NCI-H1092 (cell line): Measurements from ENCODE around the gene ZNF276.
"Not testable (repeated sequence)": the region's sequence is repeated elsewhere in the genome, so short reads cannot be mapped to it uniquely, and the experiment has no call there.

ENCODE experiments used
- DNase-seq: peaks from one replicate; lab custom pipeline; 2025; lab: John Stamatoyannopoulos, UW

The ZNF276 gene, protein sequence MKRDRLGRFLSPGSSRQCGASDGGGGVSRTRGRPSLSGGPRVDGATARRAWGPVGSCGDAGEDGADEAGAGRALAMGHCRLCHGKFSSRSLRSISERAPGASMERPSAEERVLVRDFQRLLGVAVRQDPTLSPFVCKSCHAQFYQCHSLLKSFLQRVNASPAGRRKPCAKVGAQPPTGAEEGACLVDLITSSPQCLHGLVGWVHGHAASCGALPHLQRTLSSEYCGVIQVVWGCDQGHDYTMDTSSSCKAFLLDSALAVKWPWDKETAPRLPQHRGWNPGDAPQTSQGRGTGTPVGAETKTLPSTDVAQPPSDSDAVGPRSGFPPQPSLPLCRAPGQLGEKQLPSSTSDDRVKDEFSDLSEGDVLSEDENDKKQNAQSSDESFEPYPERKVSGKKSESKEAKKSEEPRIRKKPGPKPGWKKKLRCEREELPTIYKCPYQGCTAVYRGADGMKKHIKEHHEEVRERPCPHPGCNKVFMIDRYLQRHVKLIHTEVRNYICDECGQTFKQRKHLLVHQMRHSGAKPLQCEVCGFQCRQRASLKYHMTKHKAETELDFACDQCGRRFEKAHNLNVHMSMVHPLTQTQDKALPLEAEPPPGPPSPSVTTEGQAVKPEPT

DNA sequence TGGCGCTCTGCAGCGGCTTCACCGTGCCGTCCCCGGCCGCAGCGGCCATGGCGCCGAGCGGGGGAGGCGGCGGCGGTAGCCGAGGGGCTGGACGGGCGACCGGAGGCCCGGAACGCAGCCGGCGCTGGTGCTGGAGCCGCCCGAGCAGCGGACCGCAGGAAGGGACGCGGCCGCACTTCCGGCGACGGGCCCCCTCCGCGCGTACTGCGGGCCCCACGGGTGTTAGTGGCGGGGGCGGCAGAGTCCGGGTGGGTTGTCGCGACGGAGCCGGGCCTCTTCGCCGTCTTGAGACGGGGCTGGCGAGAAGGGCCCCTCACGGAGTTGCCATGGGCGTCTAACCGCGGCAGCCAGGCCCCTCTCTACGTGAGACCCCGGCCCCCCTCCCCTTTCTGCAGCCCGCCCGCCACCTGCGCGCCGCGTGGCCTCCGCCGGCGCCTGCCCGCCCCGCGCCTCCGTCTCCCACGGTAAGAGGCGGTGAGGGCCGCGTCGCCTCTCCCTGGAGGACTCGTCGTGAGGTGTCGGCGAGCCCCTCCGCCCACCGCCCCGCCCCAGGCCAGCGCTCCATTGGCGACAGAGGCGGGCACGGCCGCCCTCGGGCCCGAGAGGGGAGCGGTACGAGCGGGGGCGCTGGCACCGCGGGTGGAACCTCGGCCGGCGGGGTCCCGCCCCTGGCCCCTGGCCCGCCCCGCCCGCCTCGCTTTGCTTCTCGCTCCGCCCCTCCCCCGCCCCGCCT lies at the start of gene ZNF276, which contains the start of gene VPS9D1:
ZNF276 (plus strand) TSS at position 725 of the 733 bp plus-strand sequence. CDS start 104 bp downstream, outside the sequence.
VPS9D1 (minus strand) TSS at position 86 of the 733 bp plus-strand sequence; CDS start at position 49, 37 bp downstream.
- DNase-seq = peak; percentile 77

GRCh38 chr16:89671565-89671964 lies 49.8 kb upstream of the ZNF276 start:
- not testable (repeated sequence) for DNase-seq

DNA sequence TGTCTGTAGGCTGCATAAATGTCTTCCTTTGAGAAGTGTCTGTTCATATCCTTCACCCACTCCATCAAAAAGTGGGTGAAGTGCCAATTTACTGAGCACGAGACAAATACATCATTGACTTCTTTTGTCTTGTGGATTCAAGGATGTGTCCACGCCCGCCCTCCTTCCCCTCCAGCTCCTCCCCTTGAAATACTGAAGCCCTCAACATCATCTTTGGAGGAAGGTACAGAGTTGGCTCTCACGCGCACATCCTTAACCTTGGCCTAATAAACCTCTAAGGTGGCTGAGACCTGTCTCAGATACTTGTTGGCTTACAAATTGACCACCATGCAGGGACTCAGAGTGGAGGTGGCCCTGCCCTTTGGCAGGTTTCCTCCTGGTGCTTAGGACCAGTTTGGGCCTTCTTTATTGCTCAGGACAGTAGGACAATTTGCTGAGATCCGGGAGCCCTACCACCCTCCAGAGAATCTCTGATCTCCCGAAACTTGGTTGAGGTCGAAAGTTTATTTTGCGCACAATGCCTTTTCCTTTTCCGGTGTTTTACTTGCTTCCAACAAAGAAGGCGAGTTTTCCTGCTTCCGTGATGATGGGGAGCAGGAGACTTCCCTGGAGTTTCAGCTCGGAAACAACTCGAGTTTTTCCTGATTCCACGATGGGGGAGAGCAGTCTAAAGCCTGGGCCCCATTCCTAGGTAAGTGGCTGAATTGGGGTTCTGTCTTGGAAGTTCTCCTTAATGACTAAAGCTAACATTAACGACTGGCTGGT lies 49.0 kb upstream of the ZNF276 start:
- DNase-seq = no peak

- no peak for DNase-seq
These were observed 43.1 kb upstream of the ZNF276 start for GRCh38 chr16:89678258-89678657.

DNA sequence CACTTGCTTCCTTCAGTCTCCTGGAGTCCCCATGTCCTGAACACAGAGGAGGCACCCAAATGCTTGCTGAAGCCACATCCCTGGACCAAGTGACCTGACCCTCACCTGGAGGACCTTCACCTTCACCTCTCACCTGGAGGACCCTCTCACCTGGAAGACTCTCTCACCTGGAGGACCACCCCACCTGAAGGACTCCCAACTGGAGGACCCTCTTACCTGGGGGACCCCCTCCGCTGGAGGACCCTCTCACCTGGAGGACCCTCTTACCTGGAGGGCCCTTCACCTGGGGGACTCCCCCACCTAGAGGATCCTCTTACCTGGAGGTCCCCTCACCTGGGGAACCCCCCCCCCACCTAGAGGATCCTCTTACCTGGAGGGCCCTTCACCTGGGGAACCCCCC lies 35.4 kb upstream of the ZNF276 start:
- DNase-seq = no peak

GRCh38 chr16:89686520-89687091 lies 34.7 kb upstream of the ZNF276 start, which contains the start of gene CDK10:
CDK10 (plus strand) TSS chr16:89686689; CDS start chr16:89686711, 22 bp downstream.
- DNase-seq = peak; percentile 93

DNA sequence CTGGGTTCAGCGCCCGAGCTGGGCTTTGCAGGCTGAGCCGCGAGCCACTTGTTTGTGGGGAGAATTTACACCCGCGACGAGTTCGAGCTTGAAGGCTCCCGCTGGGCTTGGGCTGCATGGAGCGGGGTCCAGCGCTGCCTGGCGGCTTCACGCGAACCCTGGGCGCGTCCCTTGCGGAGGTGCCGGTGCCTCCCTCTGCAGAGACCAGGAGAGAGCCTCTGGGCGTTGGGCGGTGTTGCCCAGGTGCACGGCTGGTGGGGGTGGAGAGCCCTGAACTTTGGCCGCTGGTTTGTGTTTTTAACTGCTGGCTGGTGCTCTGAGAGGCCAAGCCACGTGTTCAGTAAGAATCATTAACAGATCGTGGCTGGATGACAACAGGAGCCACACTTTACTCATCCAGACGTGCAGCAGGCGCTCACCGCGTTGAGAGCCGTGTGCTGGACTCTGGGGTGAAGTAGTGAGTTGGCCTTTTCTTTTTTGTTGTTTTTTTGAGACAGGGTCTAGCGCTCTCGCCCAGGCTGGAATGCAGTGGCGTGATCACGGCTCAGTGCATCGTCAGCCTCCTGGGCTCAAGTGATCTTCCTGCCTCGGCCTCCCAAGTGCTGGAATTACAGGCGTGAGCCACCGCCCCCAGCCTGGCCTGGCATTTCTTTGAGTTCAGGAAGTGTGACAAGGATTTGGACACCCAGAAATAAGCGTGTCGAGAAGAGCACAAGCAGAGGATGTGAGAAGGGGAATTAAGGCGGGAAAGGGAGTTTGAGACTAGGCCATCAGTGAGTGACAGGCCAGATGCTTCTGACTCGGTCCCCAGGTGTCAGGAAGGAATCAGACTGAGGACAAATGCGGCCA lies 34.0 kb upstream of the ZNF276 start:
- DNase-seq = no peak

- DNase-seq = no peak
These were observed 32.9 kb upstream of the ZNF276 start for GRCh38 chr16:89688395-89688794.

- DNase-seq = no peak
These were observed 32.2 kb upstream of the ZNF276 start for GRCh38 chr16:89689142-89689541.

- not testable (repeated sequence) for DNase-seq
These were observed 31.7 kb upstream of the ZNF276 start for GRCh38 chr16:89689621-89690020.

GRCh38 chr16:89690392-89690901 lies 30.9 kb upstream of the ZNF276 start:
- no peak for DNase-seq

DNA sequence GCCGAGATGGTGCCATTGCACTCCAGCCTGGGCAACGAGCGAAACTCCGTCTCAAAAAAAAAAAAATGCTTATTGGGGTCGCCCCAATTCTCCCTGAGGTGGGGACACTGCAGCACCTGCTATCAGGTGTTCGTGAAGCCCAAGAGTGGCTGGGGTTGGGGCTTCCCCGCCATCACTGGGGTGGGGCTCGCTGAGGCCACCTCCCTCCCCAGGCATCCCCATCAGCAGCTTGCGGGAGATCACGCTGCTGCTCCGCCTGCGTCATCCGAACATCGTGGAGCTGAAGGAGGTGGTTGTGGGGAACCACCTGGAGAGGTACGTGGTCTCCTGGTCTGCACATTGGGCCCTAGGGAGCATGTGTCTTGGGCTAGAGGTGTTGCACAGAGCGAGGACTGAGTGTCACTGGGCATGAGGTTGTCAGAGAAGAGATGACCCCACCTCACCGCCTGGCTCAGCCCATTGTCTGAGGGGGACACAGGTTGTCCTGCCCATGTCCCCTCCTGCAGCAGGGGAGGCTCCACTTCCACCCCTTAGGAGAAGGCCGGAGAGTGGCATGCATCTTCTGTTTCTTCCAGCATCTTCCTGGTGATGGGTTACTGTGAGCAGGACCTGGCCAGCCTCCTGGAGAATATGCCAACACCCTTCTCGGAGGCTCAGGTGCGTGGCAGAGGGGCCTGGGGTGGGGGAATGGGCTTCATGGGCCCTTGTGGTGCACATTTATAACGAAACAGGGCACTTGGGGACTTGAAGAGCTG lies 29.9 kb upstream of the ZNF276 start:
- no peak for DNase-seq

DNA sequence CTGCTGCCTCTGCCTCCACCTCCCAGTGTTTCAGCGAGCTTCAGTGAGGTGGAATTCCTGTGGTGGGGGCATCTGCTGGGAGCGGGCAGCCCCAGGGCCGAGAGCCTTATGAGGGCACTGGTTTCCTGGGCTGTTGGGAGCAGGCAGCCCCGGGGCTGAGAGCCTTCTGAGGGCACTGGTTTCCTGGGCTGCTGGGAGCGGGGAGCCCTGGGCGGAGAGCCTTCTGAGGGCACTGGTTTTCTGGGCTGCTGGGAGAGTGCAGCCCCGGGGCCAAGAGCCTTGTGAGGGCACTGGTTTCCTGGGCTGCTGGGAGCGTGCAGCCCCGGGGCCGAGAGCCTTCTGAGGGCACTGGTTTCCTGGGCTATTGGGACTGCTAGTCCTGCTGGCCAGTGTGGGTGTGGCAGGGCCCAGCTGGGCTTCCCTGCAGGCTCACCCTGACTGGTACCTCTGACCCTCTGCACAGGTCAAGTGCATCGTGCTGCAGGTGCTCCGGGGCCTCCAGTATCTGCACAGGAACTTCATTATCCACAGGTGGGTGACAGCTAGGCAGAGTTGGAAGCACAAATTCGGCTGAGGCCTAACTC lies 29.3 kb upstream of the ZNF276 start:
- DNase-seq = no peak

GRCh38 chr16:89693289-89693731 lies 28.0 kb upstream of the ZNF276 start:
- no peak for DNase-seq

GRCh38 chr16:89693931-89694783 lies 27.2 kb upstream of the ZNF276 start:
- DNase-seq = no peak

GRCh38 chr16:89694784-89695085 lies 26.6 kb upstream of the ZNF276 start:
- DNase-seq = not testable (repeated sequence)

DNA sequence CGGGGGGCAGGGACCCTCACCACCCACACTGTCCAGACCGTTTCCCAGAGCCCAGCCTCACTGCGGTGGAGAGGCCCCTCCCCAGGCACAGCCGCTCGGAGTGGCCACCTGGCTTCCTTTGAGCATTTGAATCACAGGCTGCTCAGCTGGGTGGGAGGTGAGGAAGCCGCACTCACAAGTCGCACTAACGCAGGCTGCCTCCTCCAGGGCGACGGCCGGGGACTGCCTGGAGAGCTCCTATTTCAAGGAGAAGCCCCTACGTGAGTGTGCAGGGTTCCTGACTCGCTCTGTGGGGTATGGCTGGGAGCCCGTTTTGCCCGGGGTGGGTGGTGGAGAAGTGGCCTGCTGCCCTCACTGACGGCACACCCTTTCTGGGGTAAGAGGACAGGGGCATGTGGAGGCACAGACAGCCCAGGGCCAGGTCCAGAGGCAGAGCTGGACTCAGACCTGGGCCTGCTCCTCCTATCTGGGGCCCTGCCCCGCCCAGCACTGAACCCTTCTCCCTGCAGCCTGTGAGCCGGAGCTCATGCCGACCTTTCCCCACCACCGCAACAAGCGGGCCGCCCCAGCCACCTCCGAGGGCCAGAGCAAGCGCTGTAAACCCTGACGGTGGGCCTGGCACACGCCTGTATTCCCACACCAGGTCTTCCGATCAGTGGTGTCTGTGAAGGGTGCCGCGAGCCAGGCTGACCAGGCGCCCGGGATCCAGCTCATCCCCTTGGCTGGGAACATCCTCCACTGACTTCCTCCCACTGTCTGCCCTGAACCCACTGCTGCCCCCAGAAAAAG lies 26.1 kb upstream of the ZNF276 start:
- DNase-seq = no peak
